AG08395 (cell line): ENCODE results near the gene STIMATE.
A peak's percentile ranks its signal among the peaks of the same experiment; 100 is the strongest.

Experiments used
- DNase-seq: peaks from one replicate; pipeline ENCODE4 v3.0.0; 2012; ENCODE audit warnings: mixed read lengths, low spot score

The STIMATE gene

DNA sequence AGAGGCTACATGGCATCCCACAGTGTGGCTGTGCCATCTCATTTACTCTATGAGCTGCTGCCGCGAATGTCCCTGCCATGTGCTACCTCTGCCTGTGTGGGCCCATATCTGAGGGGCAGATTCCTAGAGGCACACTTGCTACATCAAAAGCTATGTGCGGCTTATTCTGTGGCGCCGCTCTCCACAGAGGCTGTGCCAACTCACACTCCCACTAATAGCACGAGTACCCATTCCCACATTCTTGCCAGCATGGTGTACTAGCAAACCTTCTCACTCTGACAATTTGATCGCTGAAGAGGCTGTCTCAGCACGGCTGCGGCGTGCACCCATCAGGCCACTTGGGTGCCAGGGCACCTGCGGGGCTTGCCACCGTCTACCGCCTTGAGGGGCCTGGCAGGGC, 31.4 kb downstream of the STIMATE start:
- DNase-seq, result no peak

DNA sequence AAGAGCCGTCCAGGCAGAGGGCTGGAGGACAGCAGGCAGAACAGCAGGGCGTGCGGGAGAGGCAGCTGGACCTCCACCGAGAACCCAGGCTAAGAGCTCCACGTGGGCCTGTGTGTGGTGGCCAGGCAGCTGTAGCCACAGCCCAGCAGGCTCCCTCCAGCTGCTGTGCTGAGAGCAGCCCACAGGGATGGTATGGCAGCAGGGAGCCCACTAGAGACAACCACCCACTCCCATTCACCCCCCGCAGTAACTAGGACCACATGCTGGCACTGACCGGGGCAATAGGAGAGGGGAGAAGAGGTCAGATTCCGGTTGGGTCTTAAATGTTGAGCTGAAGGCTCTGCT, 37.0 kb downstream of the STIMATE start:
- no peak for DNase-seq

DNA sequence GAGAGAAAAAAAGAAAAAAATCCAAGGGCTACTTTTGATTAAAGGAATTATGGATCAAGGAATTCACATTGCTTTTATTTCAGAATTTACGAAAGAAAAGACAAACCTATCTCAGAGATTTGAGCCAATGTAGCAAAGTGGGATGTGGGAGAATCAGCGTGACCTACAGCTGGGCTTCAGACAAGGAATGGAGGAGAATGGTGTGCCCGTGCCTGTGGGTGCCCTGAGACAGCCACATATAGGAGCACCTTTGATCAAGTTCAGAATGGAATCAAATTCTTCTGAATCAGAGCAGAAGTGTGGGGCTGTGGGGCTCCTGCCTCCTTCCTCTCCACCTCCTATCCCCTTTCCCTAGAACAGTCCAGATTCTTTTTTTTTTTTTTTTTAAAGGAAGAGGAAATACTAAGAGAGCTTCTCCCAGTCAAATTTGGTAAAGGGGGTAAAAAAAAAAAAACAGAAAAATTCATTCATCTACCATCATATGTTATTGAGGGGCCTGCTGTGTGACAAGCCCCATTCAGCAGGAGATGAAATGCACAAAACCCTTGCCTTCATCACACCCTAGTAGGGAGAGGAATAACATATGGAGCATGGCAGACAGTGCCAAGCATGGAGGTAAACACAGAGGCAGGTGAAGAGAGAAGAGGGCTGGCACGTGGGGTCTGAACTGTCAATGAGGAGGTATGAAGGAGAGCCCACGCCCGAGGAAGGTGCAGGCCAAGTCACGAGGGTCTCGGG, 37.5 kb downstream of the STIMATE start:
- no peak for DNase-seq

DNA sequence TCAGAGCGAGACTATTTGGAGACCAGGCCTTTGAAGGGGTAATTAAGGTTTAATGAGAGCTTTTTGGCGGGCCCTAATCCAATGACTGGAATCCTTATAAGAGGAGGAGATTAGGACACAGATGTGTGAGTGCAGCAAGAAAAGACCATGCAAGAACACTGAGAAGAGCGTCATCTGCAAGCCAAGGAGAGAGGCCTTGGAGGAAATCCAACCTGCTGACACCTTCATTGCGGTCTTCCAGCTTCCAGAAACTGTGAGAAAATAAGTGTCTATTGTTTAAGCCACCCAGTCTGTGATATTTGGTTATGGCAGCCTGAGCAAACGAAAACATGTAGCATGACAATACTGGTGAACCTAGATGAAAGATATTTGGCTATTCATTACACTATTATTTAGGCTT, 39.5 kb downstream of the STIMATE start:
- no peak for DNase-seq

DNA sequence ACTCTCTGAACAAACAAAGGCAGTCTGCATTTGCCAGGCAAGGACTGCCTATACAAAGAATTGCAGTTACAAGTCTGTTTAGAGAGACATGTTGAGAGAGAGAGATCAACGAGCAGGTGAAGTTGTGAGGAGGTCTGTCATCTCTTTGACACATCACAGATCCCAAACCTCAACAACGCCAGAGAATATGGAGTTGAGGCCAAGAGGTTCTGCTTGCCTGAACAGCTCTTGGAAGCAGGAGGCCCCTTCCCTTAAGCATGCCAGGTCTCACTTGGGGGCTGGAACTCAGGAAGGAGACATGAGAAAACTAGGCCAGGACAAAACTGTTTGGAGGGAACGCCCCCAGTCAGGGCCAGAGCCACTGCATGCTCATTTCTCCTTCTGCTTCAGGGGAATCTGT, 40.2 kb downstream of the STIMATE start:
- no peak for DNase-seq

DNA sequence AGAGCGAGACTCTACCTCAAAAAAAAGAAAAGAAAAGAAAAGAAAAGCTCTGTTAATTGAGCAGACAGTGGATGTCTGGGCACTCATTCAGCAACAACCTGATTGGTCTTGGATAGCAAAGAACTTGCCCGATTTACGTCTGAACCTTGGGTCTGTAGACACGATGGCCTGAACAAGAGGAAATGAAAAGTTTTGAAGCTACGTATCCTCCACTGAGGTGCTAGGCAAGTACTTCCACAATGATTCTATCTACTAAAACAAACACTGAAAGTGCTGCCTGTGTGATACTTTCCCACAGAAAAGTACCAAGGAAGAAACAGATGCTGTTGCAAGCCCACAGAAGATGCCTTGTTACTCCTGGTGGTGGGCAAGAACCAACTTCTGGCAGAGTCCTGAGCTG, 40.7 kb downstream of the STIMATE start:
- no peak for DNase-seq

DNA sequence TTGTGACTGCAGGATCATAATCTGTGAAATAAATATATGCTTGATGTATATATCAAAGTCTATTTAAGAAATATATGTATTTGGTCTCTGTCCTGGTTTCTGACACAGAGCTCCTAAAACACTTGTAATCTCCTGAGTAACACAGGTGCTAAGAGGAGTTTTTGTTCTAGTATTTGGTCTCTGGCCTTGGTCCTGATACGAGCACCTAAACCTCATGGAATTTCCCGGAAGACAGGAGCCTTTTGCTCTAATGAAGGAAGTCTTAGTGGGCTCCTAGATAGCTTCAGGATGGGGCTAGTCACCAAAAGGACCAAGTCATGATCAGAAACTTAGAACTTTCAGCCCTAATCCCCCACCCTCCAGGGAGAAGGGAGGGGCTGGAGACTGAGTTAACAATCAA, 43.3 kb downstream of the STIMATE start:
- DNase-seq, result no peak

DNA sequence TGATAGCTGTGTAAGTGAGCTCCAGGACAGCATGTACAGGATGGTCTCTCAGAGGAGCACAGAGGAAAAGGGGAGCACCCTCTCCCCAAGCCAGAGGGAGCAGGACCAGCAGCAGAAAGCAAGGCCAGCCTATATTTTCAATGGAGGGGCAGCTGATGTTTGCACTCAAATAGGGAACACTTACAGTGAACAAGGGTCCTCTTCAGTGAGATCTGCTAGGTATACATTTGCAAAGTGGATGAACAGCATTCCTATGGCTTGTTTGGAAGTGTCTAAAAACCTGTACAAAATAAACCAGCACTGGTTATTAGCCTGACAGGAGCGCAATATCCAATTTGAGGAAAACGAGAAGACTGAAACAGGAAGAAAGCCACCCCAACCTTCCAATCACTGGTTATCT, 44.9 kb downstream of the STIMATE start:
- DNase-seq, result no peak

DNA sequence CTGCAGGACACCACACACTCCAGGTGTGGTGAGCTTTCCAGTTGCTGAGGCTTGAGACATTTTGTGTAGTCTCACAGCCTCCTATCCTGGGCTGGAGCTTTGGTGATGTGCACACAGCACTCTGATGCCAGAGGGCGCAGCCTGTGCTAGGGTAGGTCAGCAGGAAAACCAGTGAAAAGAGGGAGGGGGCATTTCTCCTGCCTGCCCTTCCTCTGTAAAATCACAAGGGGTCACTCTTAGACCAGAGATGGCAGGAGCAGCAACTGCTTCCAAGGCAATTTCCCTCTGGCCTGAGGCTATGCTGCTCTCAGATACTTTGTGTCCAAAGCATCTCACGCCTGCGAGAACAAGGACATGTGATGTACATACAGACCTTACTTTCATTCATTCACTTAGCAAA, 46.0 kb downstream of the STIMATE start:
- peak; percentile 63 for DNase-seq

DNA sequence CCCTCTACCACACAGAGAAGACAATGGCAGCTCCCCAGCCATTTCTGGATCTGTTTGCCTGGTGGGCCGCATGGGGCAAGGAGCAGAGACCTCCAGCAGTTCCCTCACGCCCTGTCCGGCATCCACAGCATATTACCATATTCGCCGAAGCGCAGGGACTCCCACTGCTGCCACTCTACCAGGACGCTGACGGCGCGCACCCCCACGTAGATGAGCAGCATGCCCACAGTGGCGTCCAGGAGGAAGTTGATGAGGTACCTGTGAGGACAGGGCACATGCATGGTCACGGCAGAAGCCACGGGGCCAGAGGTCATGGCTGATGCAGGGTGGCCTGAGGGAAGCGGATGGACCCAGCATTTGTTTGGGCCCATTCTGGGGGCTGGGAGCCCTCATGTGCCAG, 47.7 kb downstream of the STIMATE start:
- no peak for DNase-seq

DNA sequence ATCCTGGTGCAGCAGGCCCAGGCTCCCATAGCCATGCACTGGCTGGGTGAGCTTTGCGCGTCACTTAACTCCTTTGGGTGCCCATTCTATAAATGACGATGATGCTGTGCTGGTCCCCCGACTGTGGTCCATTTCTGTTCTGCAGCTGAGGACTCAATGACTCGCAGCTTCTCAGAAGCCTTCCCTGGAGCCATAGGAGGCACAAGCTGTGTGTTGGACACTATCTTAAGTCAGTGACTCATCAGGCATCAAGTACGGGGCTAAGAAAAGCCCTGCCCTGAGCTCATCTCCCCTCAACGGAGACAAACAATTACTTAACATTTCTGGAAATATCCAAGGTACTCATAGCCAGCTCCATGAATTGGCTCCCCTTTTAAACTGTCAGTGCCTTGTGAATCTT, 48.7 kb downstream of the STIMATE start:
- peak; percentile 78 for DNase-seq

DNA sequence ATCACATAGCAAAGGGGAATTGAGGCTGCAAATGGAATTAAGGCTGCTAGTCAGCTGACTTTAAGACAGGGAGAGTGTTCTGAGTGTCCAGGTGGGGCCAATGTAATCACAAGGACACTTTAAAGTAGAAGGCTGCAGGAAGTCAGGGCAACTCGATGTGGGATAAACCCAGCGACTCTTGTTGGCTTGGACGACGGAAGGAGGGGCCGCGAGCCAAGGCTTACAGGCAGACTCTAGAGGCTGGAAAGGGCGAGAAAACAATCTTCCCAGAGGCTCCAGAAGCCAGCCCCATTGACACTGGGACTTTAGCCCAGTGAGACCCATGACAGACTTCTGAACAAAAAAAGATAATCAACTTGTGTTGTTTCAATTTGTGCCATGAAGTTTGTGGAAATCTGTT, 49.6 kb downstream of the STIMATE start:
- DNase-seq, result no peak

DNA sequence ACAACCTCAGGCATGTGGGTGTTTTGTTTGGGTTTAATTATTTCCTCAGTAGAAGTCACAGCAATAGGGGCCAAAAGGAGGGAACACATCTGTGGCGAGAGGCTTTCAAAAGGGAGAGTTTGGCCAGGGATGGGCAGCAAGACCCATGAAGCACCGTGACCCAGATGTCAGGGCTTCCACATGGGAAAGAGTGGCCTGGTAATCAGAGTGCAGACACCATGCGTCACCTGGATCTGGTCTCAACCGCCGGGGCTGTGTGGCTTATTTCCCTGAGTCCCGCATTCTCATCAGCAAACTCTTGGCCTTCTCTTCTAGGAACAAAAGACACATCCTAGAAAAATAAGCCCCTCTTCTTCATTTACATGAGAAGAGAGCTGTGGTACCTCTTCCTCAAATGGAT, 50.1 kb downstream of the STIMATE start:
- no peak for DNase-seq

DNA sequence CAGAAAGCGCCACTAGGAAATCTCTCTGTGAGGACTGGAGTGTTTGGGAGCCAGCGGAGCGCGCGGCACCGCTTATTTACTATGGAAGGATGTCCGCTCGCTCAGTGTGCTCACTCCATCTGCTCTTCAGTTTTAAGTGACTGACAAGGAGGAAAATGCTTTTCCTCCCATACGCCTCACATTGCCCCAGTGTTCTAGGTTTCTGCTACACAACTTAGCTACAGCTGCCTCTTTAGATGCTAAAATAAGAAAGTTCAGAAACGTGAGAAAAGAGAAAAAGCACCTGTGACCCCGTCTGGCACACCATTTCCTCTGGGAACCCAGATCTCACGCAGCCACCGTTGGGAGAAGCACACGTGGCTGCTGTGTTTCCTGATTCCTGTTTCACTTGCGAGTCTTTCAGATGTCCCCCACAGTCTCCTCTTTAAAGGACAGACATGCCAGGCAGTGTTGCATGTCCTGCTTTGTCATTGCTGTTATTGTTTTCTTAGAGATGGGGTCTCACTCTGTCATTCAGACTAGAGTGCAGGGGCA, 50.8 kb downstream of the STIMATE start:
- no peak for DNase-seq

DNA sequence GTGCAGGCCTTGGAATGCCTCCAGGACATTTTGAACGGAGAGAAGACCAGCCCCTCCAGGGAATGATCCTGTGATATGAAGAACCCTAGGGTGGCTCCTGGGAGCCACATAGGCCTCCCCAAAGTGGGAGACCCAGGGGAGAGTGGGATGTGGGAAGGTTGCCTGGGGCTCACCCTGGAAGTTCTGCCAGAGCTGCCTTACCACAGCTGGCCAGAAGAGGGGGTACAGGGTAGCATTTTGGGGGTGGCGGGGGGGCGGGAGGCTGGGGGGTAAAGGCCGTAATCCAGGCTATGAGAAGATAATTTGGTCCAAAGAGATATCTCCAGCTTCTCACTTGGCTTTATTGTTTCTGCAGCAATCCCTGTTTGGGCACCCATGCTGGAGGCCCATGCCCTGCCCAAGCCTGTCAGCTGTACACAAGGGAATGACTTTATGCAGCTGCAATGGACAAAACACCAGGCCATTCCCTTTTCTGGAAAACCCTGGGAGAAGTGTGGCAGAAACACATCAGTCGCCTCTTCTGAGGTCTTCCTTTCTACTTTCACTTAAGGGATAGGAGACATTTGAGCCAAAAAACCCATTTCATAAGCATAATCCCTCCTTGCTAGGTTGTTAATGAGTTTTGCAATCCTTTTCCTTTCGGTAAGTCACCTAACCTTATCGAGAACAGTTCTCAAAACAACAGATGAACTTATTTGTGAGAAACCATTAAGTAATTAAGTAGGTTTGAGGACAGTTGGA, 51.5 kb downstream of the STIMATE start:
- peak; percentile 20 for DNase-seq

DNA sequence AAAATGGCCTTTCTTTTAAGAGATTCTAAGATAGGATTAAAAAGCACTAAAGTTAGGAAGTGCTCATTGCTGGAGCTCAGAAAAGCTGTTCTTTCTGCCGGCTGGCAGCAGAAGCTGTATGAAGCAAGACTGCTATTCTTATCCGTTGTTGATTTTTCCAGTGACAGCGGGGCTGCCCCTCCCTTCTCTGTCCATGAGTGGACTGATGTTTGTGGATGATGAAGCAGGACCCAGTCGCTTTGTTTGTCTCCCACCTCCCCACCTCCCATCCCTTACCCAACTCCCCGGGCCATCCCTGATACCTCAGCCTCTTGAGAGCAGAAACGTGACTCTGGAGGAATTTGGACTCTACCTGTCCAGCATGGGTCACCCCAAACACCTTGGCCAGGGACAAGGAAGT, 52.2 kb downstream of the STIMATE start:
- peak; percentile 41 for DNase-seq

DNA sequence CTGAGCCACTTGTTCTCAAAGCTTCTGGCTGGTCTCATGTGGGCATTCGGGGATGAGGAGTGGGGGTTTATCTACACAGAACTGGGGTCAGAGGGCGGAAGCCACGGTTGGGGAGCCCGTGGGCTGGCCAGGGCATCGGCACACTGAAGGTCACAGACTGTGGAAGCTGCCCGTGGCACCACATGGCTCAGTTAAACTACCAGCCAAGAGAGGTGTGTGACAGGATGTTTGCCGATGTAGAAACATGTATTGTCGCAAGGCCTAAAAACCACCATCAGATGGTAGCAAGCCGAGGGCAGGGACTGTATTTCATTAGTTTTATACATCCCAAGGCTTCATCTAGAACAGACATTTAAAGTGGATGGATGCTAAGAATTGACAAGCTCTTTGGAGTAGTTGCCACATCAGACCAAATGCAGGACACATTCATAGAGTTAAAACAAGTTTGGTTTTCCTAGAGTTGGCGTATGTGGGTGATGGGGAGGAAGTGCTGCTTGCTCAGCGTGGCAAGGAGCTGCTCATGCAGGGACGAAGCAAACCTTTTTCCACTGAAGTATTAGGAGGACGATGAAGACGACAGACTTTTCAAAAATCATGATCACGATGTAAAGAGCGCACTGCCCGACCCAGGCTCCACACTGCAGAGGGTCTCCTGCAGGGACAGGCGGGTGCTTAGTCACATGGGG, 52.9 kb downstream of the STIMATE start:
- no peak for DNase-seq

DNA sequence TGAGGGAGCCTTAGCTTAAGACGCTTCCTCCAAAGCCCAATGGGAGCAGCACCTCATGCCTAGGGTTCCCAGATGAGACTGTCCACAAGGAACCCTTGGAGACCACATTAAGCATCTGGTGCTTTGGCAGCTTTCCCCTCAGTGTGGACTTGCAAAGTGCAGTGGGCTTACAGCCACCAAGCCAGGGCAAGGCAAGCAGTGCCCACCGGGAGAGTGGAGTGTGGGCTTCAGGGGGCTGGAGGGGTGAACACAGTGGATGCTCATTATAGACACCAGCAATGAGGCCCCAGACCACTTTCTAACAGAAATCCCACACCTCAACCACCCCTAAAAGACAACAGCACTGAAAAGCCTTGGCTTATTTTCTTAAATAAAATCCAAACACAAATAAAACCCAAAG, 53.5 kb downstream of the STIMATE start:
- no peak for DNase-seq

DNA sequence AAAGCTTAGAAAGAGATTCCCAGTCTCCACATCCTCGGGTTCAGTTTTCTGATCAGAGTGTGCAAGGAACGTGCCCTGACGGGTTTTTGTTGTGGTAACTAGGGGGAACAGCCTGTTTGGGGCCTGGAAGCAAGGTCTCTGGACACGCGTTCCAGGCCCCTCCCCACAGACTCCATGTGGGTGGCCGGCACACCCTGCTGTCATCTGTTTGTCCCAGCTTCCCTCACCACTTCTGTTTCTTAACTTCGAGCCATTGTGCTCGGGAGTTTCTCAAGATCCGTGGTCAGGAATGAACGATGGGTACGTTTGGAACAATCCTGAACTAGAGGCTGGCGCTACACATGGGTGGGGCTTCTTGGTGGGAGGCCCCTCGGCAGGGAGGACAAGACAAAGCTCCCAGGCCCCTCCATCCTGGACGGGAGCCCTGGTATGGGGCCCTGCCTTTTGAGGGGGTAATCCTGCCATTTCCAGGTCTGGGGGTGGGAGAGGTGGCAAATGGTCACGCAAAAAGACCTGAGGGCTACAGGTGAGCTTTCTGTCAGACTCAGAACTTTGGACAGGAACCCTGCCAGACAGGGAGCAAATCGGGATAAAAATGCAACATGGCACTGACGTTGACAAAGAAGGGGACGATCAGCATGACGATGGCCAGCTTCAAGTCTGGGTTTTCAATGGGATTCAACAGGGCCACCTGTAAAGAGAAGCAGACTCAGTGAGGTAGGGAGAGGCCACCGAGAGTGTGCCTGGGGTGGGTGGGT, 54.1 kb downstream of the STIMATE start:
- DNase-seq, result no peak

DNA sequence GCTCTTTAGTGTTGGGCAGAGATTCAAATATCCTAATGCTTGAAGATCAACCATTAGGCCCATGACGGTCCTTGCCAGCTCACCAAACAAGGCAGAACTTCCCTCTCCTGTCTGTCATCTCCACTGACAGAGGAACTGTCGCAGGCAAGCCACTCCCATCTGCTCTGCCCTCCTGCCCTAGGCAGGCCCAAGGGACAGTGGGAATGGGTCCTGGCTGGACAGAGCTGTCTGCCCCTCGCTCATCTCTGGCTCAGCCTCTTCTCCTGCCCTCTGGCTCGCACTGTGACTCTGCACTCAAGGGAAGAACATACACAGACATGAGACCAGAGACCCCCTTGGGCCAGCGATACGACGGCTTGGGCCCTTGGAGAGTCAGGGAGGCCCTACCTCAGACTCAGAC, 54.9 kb downstream of the STIMATE start:
- DNase-seq, result no peak

DNA sequence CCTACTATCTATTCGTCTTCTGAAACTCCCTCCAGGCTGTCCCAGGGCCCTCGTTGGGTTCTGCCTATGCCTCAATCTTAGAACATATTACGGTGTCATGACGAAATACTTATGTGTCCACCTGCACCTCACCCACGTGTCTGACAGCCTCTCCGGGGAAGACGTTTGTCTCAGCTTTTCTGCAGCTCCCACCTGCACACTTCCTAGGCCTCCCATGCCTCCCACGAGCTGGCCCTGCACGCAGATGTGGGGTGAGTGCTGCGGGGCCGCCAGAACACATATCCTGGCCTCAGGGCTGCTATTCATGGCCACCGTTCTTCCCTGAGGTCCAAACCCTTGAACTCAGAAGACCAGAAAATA, 55.4 kb downstream of the STIMATE start:
- no peak for DNase-seq

DNA sequence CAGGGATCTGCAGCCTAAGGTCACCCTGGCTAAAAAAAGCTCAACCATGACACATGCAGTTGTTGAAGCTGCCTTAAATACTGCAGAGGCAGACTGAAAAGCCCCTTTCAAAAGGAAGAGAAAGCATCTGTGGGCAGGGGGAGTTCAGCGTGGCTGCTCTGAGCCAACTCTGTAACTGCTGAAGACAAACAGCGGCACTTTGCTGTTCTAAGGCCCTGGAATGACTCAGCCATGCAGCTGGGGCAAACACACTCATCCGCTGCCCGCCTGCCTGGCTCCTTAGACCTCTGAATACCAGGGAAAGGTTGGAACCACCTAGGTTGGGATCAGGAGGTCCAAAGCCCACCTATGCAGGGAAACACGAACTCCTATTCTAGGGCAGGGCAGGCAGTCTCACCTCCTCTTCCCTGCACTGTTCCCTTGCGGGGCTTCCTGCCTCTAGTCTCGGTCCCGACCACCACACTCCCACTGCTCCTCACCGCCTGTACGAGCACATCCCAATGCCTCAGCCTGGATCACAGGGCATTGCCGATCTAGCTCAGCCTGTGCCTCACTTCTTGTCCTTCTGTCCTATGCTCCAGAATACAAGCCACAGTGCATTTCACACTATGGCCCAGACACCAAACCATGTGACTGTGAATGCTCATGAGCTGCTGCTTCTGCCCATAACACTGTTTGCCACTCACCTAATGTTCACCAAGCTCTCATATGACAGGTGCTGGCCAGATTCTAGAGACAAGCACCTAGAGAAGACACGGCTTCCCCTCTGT, 56.0 kb downstream of the STIMATE start:
- DNase-seq, result no peak
